ENCODE measurements around the gene BAG2.

Gene BAG2

GRCh38 chr6:57177545-57178265 is 5.6 kb downstream of the BAG2 start:
- no peak for DNase-seq

- DNase-seq, result no peak
Measured at GRCh38 chr6:57180596-57180995, 8.5 kb downstream of the BAG2 start.

GRCh38 chr6:57182017-57182432 is 9.9 kb downstream of the BAG2 start:
- no peak for DNase-seq

GRCh38 chr6:57183336-57183735 is 11.2 kb downstream of the BAG2 start:
- no peak for DNase-seq

- no peak for DNase-seq
Measured at GRCh38 chr6:57190140-57190539, 18.0 kb downstream of the BAG2 start.

- DNase-seq, result no peak
Measured at GRCh38 chr6:57193177-57193576, 21.1 kb downstream of the BAG2 start.

GRCh38 chr6:57195457-57195856 is 23.3 kb downstream of the BAG2 start:
- DNase-seq, result no peak

- DNase-seq, result no peak
Measured at GRCh38 chr6:57198926-57199636, 27.0 kb downstream of the BAG2 start.

- no peak for DNase-seq
Measured at GRCh38 chr6:57201718-57202117, 29.6 kb downstream of the BAG2 start.

- DNase-seq, result no peak
Measured at GRCh38 chr6:57205550-57206328, 33.6 kb downstream of the BAG2 start.

GRCh38 chr6:57207141-57207540 is 35.0 kb downstream of the BAG2 start:
- no peak for DNase-seq

GRCh38 chr6:57207872-57208271 is 35.7 kb downstream of the BAG2 start:
- DNase-seq, result no peak

- DNase-seq, result no peak
Measured at GRCh38 chr6:57209030-57209429, 36.9 kb downstream of the BAG2 start.

GRCh38 chr6:57210060-57210459 is 37.9 kb downstream of the BAG2 start:
- DNase-seq, result no peak

GRCh38 chr6:57215260-57215659 is 43.1 kb downstream of the BAG2 start:
- DNase-seq, result no peak

GRCh38 chr6:57216235-57217101 is 44.3 kb downstream of the BAG2 start:
- DNase-seq, result no peak

GRCh38 chr6:57217270-57217669 is 45.1 kb downstream of the BAG2 start:
- DNase-seq, result no peak

GRCh38 chr6:57220083-57220703 is 48.1 kb downstream of the BAG2 start:
- DNase-seq, result no peak

GRCh38 chr6:57221191-57221935 is 49.2 kb downstream of the BAG2 start:
- peak; percentile 83 for DNase-seq

- peak; percentile 97 for DNase-seq
Measured at GRCh38 chr6:57221936-57222742, 50.0 kb downstream of the BAG2 start, which contains the start of gene RAB23. RAB23 (minus strand) TSS chr6:57222307; CDS start chr6:57210380, 11,927 bp downstream.

- peak; percentile 52 for DNase-seq
Measured at GRCh38 chr6:57222743-57223077, 50.6 kb downstream of the BAG2 start.
